CMK (cell line): ENCODE measurements around the gene RHOJ.
"Not testable (repeated sequence)": the region's sequence is repeated elsewhere in the genome, so short reads cannot be mapped to it uniquely, and the experiment has no call there.

Experiments
- DNase-seq: peaks from one replicate; pipeline ENCODE4 v3.0.0-alpha.2; 2010; ENCODE audit warnings: low read depth

The RHOJ gene

GRCh38 chr14:63204407-63205043 is at the start of gene RHOJ:
Gene RHOJ (plus strand): TSS chr14:63204443. CDS start chr14:63204870, 427 bp downstream.
- DNase-seq = no peak

GRCh38 chr14:63155511-63156185 is 48.6 kb upstream of the RHOJ start:
- DNase-seq = no peak

- no peak for DNase-seq
Observed at GRCh38 chr14:63157195-63157594, 47.0 kb upstream of the RHOJ start.

GRCh38 chr14:63163306-63163705 is 40.9 kb upstream of the RHOJ start:
- no peak for DNase-seq

- DNase-seq = no peak
Observed at GRCh38 chr14:63164108-63164683, 40.0 kb upstream of the RHOJ start.

- not testable (repeated sequence) for DNase-seq
Observed at GRCh38 chr14:63165267-63165666, 39.0 kb upstream of the RHOJ start.

GRCh38 chr14:63167044-63167443 is 37.2 kb upstream of the RHOJ start:
- no peak for DNase-seq

- no peak for DNase-seq
Observed at GRCh38 chr14:63174760-63175191, 29.5 kb upstream of the RHOJ start.

- DNase-seq = no peak
Observed at GRCh38 chr14:63175531-63175930, 28.7 kb upstream of the RHOJ start.

GRCh38 chr14:63178912-63179311 is 25.3 kb upstream of the RHOJ start:
- no peak for DNase-seq

- DNase-seq = no peak
Observed at GRCh38 chr14:63179383-63179782, 24.9 kb upstream of the RHOJ start.

- no peak for DNase-seq
Observed at GRCh38 chr14:63180011-63180410, 24.2 kb upstream of the RHOJ start.

GRCh38 chr14:63182968-63183367 is 21.3 kb upstream of the RHOJ start:
- no peak for DNase-seq

GRCh38 chr14:63186453-63186852 is 17.8 kb upstream of the RHOJ start:
- no peak for DNase-seq

GRCh38 chr14:63191211-63191610 is 13.0 kb upstream of the RHOJ start:
- DNase-seq = no peak

- no peak for DNase-seq
Observed at GRCh38 chr14:63192085-63192484, 12.2 kb upstream of the RHOJ start.

GRCh38 chr14:63193236-63193635 is 11.0 kb upstream of the RHOJ start:
- no peak for DNase-seq

GRCh38 chr14:63200035-63200740 is 4.1 kb upstream of the RHOJ start:
- no peak for DNase-seq

GRCh38 chr14:63200767-63201166 is 3.5 kb upstream of the RHOJ start:
- no peak for DNase-seq

- DNase-seq = no peak
Observed at GRCh38 chr14:63203015-63203414, 1.2 kb upstream of the RHOJ start.

- DNase-seq = no peak
Observed at GRCh38 chr14:63203618-63204406, 431 bp upstream of the RHOJ start.

GRCh38 chr14:63205044-63205575 is 867 bp downstream of the RHOJ start:
- no peak for DNase-seq
